Erythroblast (primary cell): Measurements from ENCODE around the gene STAT1.

Source experiments
- GATA1 ChIP-seq: IDR thresholded peaks from 2 replicates; pipeline ENCODE4 v1.6.1; 2011; ENCODE audit warnings: low read depth, mild to moderate bottlenecking, control low read depth, low read length, moderate library complexity
- POLR2A ChIP-seq: IDR thresholded peaks from 2 replicates; pipeline ENCODE4 v1.6.1; 2011; ENCODE audit warnings: mild to moderate bottlenecking, low read length

DNA sequence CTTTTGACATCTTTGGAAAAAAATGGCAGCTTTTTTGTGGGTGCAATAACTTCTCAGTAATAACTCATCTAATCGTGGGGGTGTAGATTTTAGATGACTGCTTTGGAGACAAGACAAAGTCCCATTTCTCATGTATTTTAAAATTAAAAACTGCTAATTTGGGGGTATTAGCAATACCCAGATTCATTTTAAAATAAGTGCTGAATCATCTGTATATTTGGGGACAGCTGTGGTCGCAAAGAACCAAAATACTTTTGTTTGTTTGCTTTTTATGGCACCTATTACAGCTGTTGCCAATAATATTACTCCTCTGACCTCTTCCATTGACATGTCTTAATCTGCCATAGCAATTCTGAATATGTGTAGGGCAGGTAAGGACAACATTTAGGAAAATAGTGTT, 45.4 kb downstream of the STAT1 start:
- TF ChIP-seq POLR2A (no peak), GATA1 (no peak)
